Fibroblast of mammary gland (primary cell): ENCODE data around the gene MAPKAP1.

Experiments used
- DNase-seq: peaks from one replicate; pipeline ENCODE4 v3.0.0-alpha.2; 2010; ENCODE audit warnings: low read depth
- H3K4me3 ChIP-seq: 2 replicates; pipeline ENCODE4 v1.5.1; 2011; ENCODE audit warnings: low read depth, mild to moderate bottlenecking, low read length, moderate library complexity; ENCODE audit not compliant: control insufficient read depth
- CTCF ChIP-seq: conservative IDR thresholded peaks from 2 replicates; pipeline ENCODE4 v1.5.1; 2011; ENCODE audit warnings: low read depth, low read length, inconsistent platforms; ENCODE audit not compliant: control insufficient read depth, insufficient read depth

MAPKAP1 gene

GRCh38 chr9:125554726-125555125, 152.3 kb downstream of the MAPKAP1 start:
- DNase-seq = no peak
- no peak overlapping the region for H3K4me3 ChIP-seq
- no peak for TF ChIP-seq CTCF

GRCh38 chr9:125551781-125552180, 155.2 kb downstream of the MAPKAP1 start:
- H3K4me3 ChIP-seq = no peak overlapping the region
- no peak for DNase-seq
- TF ChIP-seq CTCF = no peak

GRCh38 chr9:125549891-125550885, 156.8 kb downstream of the MAPKAP1 start:
- TF ChIP-seq CTCF = no peak
- no peak overlapping the region for H3K4me3 ChIP-seq
- peak; percentile 20 for DNase-seq

- DNase-seq = peak; percentile 72
- H3K4me3 ChIP-seq = no peak overlapping the region
- TF ChIP-seq CTCF = no peak
These were observed 157.5 kb downstream of the MAPKAP1 start for GRCh38 chr9:125549465-125549871.

GRCh38 chr9:125549039-125549438, 158.0 kb downstream of the MAPKAP1 start:
- H3K4me3 ChIP-seq = no peak overlapping the region
- TF ChIP-seq CTCF = no peak

GRCh38 chr9:125548141-125548540, 158.9 kb downstream of the MAPKAP1 start:
- no peak for DNase-seq
- TF ChIP-seq CTCF = no peak
- no peak overlapping the region for H3K4me3 ChIP-seq

More at GRCh38 chr9:125549039-125549438, 158.0 kb downstream of the MAPKAP1 start:
- DNase-seq = no peak
